Measurements from ENCODE around the gene TNIP1. TPM values are rescaled to one million over a fixed set of nuclear protein-coding genes. Genes with fewer than 3 reads are reported as not detected.
A peak's percentile ranks its signal among the peaks of the same experiment; 100 is the strongest.

The TNIP1 gene
- total RNA-seq, 2 experiments from 2014 or later = 51.4 to 77.5 TPM

- Histone ChIP-seq H3K4me3 (ENCODE audit: low read depth, low read length, poor library complexity, severe bottlenecking) (peak overlapping the region; percentile 88), H3K4me1 (ENCODE audit: insufficient read depth, low read length, poor library complexity, severe bottlenecking) (peaks cover 50% of the 10 kb centered on the region), H3K79me2 (ENCODE audit: insufficient read depth, low read depth, low read length) (peaks cover 49% of the 10 kb centered on the region), H3K4me2 (ENCODE audit: low read length) (peak overlapping the region; percentile 96), H3K27ac (ENCODE audit: low read depth, low read length, poor library complexity, severe bottlenecking) (peak overlapping the region; percentile 16), H3K9me3 (ENCODE audit: low read length) (no peaks in the 10 kb centered on the region), H2AFZ (ENCODE audit: low read length) (no peak overlapping the region), H3K36me3 (ENCODE audit: insufficient read depth, low read length) (peaks cover 22% of the 10 kb centered on the region), H4K20me1 (ENCODE audit: insufficient read depth, low read length) (peaks cover 13% of the 10 kb centered on the region; the same call in 1 of the 2 replicates), H3K9me2 (ENCODE audit: insufficient read depth, low read length) (no peaks in the 10 kb centered on the region)
- TF ChIP-seq CTCF (conservative IDR thresholded peaks at IDR 0.05; ENCODE audit: low read length) (no peak), EZH2phosphoT487 (IDR thresholded peaks at IDR 0.05; ENCODE audit: borderline replicate concordance, low read depth, low read length) (no peak)
- ChIA-PET POLR2A (interaction anchor here (2.1 kb wide), 1 partner anchor 179 kb away, joined by 7 read pairs; no protein-coding TSS in a partner anchor), CTCF (ENCODE audit: unreplicated experiment) (interaction anchor here (1.2 kb wide), 1 partner anchor 47 kb away, joined by 3 read pairs; no protein-coding TSS in a partner anchor)
- intact Hi-C loops (cut with micrococcal nuclease; ENCODE audit: unreplicated experiment) = no loop called here
- peak; percentile 42 for DNase-seq (ENCODE audit: low spot score)
- no TSS peak for BruUV-seq (replicated peaks)
Observed at GRCh38 chr5:151078490-151079262, 2.2 kb downstream of the TNIP1 start.

- Histone ChIP-seq H3K36me3 (ENCODE audit: insufficient read depth, low read length) (peaks cover 28% of the 10 kb centered on the region), H3K27ac (ENCODE audit: low read depth, low read length, poor library complexity, severe bottlenecking) (no peak overlapping the region), H2AFZ (ENCODE audit: low read length) (no peak overlapping the region), H3K9me2 (ENCODE audit: insufficient read depth, low read length) (no peaks in the 10 kb centered on the region), H3K4me3 (ENCODE audit: low read depth, low read length, poor library complexity, severe bottlenecking) (peak overlapping the region; percentile 88), H3K9me3 (ENCODE audit: low read length) (no peaks in the 10 kb centered on the region), H3K4me2 (ENCODE audit: low read length) (peak overlapping the region; percentile 96), H3K4me1 (ENCODE audit: insufficient read depth, low read length, poor library complexity, severe bottlenecking) (peaks cover 43% of the 10 kb centered on the region), H3K79me2 (ENCODE audit: insufficient read depth, low read depth, low read length) (peaks cover 56% of the 10 kb centered on the region), H4K20me1 (ENCODE audit: insufficient read depth, low read length) (peaks cover 13% of the 10 kb centered on the region; the same call in 1 of the 2 replicates)
- intact Hi-C loops (cut with micrococcal nuclease; ENCODE audit: unreplicated experiment) = no loop called here
- no TSS peak for BruUV-seq (replicated peaks)
- DNase-seq (ENCODE audit: low spot score) = no peak
- ChIA-PET POLR2A (interaction anchor here (2.1 kb wide), 1 partner anchor 180 kb away, joined by 7 read pairs; no protein-coding TSS in a partner anchor), CTCF (ENCODE audit: unreplicated experiment) (interaction anchor here (1.2 kb wide), 1 partner anchor 48 kb away, joined by 3 read pairs; no protein-coding TSS in a partner anchor)
- TF ChIP-seq CTCF (conservative IDR thresholded peaks at IDR 0.05; ENCODE audit: low read length) (no peak), EZH2phosphoT487 (IDR thresholded peaks at IDR 0.05; ENCODE audit: borderline replicate concordance, low read depth, low read length) (no peak)
Observed at GRCh38 chr5:151077967-151078366, 2.9 kb downstream of the TNIP1 start.
